ENCODE results near the gene DLGAP5.
A peak's percentile ranks its signal among the peaks of the same experiment; 100 is the strongest.

DLGAP5 gene

DNA sequence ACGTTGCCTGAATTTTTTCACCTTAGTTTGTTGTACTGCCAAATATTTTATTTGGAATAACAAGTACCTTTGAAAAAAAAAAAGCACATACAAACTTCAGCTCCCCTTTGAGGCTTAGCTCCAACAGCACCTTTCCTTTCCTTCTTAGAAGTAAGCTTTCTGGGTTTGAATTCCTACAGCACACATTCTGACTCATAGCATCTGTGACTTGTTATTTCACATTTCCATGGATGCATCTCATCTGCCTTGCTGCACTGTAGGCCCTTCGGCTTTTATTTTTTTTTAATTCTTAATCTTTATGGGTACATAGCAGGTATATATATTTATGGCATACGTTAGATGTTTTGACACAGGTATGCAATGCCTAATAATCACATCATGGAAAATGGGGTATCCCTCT, 55.1 kb downstream of the DLGAP5 start:
- in situ Hi-C loops (cut with HindIII; ENCODE audit: low pct_ligation_motif_present, low pct_unique_long_range_greater_than_20kb, low sequenced_read_pairs): no loop called here
- DNase-seq: no peak

- in situ Hi-C loops (cut with HindIII; ENCODE audit: low pct_ligation_motif_present, low pct_unique_long_range_greater_than_20kb, low sequenced_read_pairs): no loop called here
- no peak for DNase-seq
These were observed 58.0 kb downstream of the DLGAP5 start for GRCh38 chr14:55133416-55133815.

- in situ Hi-C loops (cut with HindIII; ENCODE audit: low pct_ligation_motif_present, low pct_unique_long_range_greater_than_20kb, low sequenced_read_pairs): no loop called here
- no peak for DNase-seq
These were observed 59.8 kb downstream of the DLGAP5 start for GRCh38 chr14:55131370-55132137.

DNA sequence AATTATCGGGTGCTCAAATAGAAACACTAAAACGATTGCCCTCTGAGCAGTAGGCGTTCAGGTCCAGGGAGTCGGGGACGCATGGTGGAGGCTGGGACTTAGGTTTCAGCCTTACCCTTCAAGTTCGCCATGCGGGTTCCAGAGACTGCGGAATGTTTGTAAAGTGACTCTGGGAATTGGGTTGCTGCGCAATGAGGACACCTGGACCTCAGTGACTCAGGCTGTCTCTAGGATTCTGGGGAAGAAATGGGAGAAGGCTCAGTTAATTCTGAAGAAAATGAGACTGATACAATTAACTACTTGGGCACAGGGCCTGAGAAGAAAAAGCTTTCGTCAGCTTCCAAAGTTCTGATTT, 61.2 kb downstream of the DLGAP5 start:
- peak; percentile 32 for DNase-seq
- in situ Hi-C loops (cut with HindIII; ENCODE audit: low pct_ligation_motif_present, low pct_unique_long_range_greater_than_20kb, low sequenced_read_pairs): no loop called here

DNA sequence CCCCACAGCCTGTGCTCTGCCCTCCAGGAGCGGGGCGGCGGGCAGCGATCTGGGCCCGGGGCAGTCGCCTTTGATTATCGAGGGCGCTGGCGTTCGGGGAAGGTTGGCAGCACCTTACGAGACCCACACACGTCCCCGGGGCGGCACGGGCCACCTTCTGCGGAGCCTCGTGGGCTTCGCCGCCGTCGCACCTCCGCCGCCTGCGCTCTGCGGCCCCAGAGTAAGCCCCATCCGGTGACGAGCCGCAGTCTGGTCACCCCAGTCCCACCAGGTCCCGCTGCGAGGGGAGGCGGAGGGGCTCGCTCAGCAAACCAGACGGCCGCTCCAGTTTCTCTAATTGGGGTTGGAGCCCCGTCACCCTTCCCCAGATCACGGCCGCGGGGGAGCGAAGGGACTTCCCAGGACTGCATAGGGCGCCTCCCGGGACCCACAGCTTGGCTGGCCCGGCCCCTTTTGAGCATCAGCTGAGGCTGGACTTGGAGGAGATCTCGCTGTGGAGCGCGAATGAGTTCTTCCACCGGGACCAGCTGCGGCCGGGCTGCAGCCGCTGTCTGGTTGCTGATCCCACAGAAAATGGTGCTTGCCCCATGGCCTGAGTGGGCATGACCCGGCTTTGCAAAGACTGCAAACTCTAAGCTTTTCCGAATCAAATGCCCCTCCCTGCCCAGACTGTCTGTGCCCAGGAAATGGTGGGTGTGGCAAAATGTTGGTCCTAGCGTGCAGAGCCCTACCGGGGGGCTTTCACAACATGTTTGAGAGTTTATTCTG, 61.8 kb downstream of the DLGAP5 start:
- in situ Hi-C loops (cut with HindIII; ENCODE audit: low pct_ligation_motif_present, low pct_unique_long_range_greater_than_20kb, low sequenced_read_pairs): no loop called here
- peak; percentile 66 for DNase-seq

DNA sequence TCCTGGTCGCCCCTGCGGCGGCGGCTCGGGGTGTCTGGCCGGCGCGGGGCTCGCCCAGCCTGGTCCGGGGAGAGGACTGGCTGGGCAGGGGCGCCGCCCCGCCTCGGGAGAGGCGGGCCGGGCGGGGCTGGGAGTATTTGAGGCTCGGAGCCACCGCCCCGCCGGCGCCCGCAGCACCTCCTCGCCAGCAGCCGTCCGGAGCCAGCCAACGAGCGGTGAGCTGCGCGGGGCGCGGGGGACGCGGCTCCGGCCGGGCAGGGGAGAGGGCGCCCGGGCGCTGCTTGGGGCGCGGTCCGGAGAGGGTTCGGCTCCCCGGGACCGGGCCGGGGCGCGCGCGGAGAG, 62.3 kb downstream of the DLGAP5 start, which contains the start of gene LGALS3:
TSS of gene LGALS3 (plus strand) at position 167 of the 342 bp plus-strand sequence. CDS start 8,122 bp downstream, outside the sequence.
- DNase-seq: peak; percentile 77

DNA sequence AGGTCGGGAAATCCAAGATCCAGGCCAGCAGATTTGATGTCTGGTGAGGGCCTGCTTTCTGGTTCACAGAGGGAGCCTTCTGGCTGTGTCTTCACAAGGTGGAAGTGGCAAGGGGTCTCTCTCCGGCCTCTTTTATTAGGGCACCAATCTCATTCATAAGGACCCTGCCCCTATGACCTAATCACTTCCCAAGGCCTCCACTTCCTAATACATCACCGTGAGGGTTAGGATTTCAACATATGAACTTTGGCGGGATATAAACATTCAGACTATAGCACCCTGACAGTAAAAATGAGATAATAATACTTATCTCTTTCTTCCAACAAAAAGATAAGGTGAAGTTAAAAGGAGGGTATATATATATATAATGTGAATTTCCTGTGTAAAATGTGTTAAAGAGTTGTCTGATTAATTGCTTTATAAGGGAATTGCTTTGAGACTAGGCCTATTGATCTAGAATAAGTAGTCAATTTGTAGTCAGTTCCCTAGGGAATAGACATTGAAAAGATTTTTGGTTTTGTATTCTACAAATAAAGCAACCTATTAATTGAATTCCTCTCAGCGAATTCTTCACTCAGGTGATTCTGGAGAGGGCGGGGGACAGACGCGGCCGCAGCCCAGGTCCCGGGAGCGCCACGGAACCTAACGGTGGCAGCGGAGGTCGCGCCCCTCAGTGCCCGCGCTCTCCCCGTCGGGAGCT, 62.8 kb downstream of the DLGAP5 start:
- no peak for DNase-seq
- in situ Hi-C loops (cut with HindIII; ENCODE audit: low pct_ligation_motif_present, low pct_unique_long_range_greater_than_20kb, low sequenced_read_pairs): no loop called here

More for the DNA sequence above, 62.3 kb downstream of the DLGAP5 start, which contains the start of gene LGALS3:
- in situ Hi-C loops (cut with HindIII; ENCODE audit: low pct_ligation_motif_present, low pct_unique_long_range_greater_than_20kb, low sequenced_read_pairs): no loop called here

DNA sequence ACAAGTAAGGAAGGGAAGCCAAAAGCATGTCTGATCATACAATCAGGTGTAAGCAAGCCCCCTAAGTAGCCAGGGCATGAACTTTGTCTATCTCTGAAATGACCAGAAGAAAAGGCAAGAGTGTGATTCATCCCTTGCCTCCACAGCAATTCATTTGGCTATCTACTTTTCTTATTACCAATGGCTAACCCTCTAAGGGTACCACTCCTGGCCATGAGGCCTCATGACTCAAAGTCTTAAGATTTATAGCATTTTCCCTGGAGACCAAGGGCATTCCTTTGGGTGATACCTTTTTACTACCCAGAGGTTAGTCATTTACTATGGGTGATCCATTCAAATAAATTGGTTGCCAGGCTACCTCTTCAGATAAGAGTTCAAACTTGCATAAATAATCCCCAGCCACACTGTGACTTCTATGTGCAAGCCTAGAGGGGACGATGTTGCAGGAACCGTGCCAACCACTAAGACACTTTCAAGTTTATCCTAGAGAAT, 63.9 kb downstream of the DLGAP5 start:
- in situ Hi-C loops (cut with HindIII; ENCODE audit: low pct_ligation_motif_present, low pct_unique_long_range_greater_than_20kb, low sequenced_read_pairs): no loop called here
- peak; percentile 88 for DNase-seq

GRCh38 chr14:55126932-55127459, 64.4 kb downstream of the DLGAP5 start:
- in situ Hi-C loops (cut with HindIII; ENCODE audit: low pct_ligation_motif_present, low pct_unique_long_range_greater_than_20kb, low sequenced_read_pairs): no loop called here
- DNase-seq: no peak

DNA sequence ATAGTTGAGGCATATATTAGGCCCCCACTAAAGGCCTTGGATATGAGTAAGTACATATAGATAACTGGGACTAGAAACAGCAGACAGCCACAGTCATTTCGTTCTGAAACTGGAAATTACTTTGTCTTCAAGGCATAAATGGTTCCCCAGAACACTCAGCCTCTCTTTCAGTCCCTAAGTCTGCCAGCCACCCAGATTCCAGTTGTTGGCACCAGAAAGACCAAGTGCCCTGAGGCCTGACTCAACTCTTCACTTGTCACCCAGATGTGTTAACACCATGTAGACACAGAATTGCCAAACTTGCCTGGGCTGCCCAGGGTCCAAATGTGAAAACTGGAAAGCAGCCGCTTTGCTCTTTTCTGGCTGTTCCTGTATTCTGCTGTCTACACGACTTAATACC, 65.4 kb downstream of the DLGAP5 start:
- no peak for DNase-seq
- in situ Hi-C loops (cut with HindIII; ENCODE audit: low pct_ligation_motif_present, low pct_unique_long_range_greater_than_20kb, low sequenced_read_pairs): no loop called here

DNA sequence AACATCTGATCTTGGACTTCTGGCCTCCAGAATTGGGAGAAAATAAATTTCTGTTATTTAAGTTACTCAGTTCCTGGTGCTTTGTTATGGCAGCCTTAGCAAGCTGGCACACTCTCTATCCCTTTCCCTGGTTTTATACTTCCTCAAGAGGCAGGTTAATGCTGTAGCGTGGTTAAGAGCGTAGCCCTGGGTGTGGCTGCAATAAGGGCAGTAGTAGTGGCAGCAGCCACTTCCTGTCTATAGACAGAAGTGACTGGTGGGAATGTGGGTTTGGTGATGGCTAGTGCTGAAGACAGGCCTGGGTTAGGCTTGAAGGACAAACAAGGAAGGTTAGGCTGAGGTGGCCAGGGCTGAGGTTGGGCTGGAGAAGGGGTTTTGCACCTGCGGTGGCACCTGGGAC, 66.0 kb downstream of the DLGAP5 start:
- in situ Hi-C loops (cut with HindIII; ENCODE audit: low pct_ligation_motif_present, low pct_unique_long_range_greater_than_20kb, low sequenced_read_pairs): no loop called here
- DNase-seq: no peak

DNA sequence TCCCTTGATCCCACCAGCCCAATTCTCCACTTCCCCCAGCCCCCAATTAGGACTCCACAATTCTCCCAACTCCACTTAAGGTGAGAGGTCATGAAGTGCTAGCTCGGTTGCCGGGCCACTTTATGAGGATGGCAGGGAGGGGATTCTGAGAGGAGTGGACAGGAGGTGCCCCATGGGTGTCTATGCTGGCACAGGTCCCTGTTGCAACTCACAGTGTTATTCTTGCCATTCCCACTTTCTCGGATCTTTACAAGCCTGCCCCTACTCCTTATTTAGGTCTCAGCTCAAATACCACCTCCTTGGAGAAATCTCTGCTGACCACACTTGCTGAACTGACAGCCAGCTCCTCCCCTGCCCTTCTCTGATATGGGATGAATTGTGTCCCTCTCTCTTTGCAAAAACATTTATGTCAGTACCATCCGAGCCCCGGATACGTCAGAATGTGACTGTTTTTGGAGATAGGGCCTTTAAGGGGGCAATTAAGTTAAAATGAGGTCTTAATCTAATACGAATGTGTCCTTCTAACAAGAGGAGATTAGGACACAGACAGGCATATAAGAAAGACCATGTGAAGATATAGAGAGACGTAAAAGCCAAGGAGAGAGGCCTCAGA, 66.5 kb downstream of the DLGAP5 start:
- DNase-seq: no peak
- in situ Hi-C loops (cut with HindIII; ENCODE audit: low pct_ligation_motif_present, low pct_unique_long_range_greater_than_20kb, low sequenced_read_pairs): no loop called here

GRCh38 chr14:55123852-55124639, 67.3 kb downstream of the DLGAP5 start:
- DNase-seq: no peak
- in situ Hi-C loops (cut with HindIII; ENCODE audit: low pct_ligation_motif_present, low pct_unique_long_range_greater_than_20kb, low sequenced_read_pairs): no loop called here

DNA sequence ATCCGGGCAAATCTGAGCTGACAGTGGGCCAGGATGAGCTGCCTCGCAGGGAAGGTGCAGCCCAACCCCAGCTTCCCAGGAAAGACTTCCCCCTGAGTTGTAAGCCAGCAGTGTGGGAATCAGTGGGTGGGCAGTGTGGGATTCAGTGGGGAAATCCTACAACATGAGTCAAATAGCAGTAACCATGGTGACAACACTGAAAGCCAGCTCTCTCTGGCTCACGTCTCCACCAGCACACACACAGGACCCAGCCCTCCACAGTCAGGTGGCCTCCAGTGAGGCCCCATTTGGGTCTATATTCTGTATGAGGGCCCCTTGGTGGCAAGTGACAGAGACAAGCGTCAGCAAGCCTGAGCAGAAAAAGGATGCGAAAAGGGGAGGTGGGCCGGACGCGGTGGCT, 68.3 kb downstream of the DLGAP5 start:
- in situ Hi-C loops (cut with HindIII; ENCODE audit: low pct_ligation_motif_present, low pct_unique_long_range_greater_than_20kb, low sequenced_read_pairs): no loop called here
- peak; percentile 10 for DNase-seq

- DNase-seq: no peak
- in situ Hi-C loops (cut with HindIII; ENCODE audit: low pct_ligation_motif_present, low pct_unique_long_range_greater_than_20kb, low sequenced_read_pairs): no loop called here
These were observed 68.9 kb downstream of the DLGAP5 start for GRCh38 chr14:55122440-55122986.

DNA sequence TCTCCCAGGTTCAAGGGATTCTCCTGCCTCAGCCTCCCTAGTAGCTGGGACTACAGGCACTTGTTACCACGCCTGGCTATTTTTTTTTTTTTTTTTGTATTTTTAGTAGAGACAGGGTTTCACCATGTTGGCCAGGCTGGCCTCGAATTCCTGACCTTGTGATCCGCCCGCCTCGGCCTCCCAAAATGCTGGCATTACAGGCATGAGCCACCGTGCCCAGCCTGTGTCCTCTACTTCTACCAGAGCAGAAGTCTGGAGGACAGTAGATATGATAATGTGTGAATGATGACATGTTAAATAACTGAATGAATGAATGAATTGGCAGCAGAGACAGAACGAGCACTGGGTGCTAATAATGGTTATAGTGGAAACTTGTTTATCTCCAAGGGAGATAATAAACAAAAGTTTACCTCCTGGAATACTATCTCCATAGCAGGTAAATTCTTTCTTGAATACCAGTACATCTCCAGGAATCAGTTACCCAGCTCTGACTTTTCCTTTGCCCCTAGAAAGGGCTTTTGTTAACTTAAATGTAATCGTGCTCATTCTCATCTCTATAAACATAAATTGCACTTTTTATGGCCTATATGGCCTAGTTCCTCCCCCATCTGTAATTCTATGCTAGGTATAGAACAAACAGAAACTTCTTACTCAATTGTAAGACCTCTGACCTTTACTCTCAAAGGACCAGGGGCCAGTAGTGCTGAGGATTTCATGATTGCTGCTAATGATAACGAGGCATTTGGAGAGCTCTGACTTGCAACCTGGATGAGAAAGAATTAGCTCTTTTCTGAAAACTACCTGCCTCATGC, 69.6 kb downstream of the DLGAP5 start:
- no peak for DNase-seq
- in situ Hi-C loops (cut with HindIII; ENCODE audit: low pct_ligation_motif_present, low pct_unique_long_range_greater_than_20kb, low sequenced_read_pairs): no loop called here
